BLaER1 (cell line): ENCODE results near the gene ARMC3.
"Not testable (repeated sequence)": the region's sequence is repeated elsewhere in the genome, so short reads cannot be mapped to it uniquely, and the experiment has no call there.

ENCODE experiments used
- H3K27ac ChIP-seq: shearing (Covaris generic); formaldehyde crosslinking; 2 replicates; pipeline ENCODE4 v1.8.1; 2022
- H3K27me3 ChIP-seq: shearing (Covaris generic); formaldehyde crosslinking; 2 replicates; pipeline ENCODE4 v1.8.1; 2022
- H3K36me3 ChIP-seq: shearing (Covaris generic); formaldehyde crosslinking; 2 replicates; pipeline ENCODE4 v1.8.1; 2022
- H3K4me1 ChIP-seq: shearing (Covaris generic); formaldehyde crosslinking; 2 replicates; pipeline ENCODE4 v1.8.1; 2022
- H3K4me2 ChIP-seq: shearing (Covaris generic); formaldehyde crosslinking; 2 replicates; pipeline ENCODE4 v1.8.1; 2022
- H3K4me3 ChIP-seq: shearing (Covaris generic); formaldehyde crosslinking; 2 replicates; pipeline ENCODE4 v1.8.1; 2022
- H3K9ac ChIP-seq: shearing (Covaris generic); formaldehyde crosslinking; 2 replicates; pipeline ENCODE4 v1.8.1; 2022
- H3K9me3 ChIP-seq: shearing (Covaris generic); formaldehyde crosslinking; 2 replicates; pipeline ENCODE4 v1.8.1; 2022
- H4K20me1 ChIP-seq: shearing (Covaris generic); formaldehyde crosslinking; 2 replicates; pipeline ENCODE4 v1.8.1; 2022
- Cebpa-rat ChIP-seq: shearing (Covaris generic); IDR thresholded peaks from 2 replicates; pipeline ENCODE4 v1.8.1; 2022

The ARMC3 gene

DNA sequence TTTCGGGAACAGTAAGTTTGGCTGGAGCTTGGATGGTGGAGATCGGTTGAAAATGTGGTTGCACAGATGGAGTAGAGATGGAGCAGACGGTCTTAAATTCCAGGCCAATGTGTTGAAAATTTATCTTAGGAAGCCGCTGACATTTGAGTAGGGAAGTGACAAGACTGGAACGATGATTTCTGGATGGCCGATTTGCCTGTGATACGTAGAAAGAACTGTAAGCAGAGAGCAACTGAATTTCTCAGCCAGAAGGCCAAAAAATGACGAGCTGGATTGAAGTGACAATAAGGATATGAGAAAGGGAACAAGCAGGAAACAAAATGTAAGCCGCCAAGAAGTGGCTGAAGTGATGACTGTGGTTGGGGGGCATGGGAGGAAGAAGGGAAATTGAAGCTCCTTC is 687 bp upstream of the ARMC3 start:
- Histone ChIP-seq H3K4me2 (no peak overlapping the region), H3K27ac (no peak overlapping the region), H3K9me3 (peaks cover 12% of the 10 kb centered on the region), H3K4me3 (no peak overlapping the region), H4K20me1 (no peaks in the 10 kb centered on the region), H3K4me1 (peaks cover 13% of the 10 kb centered on the region), H3K27me3 (no peaks in the 10 kb centered on the region), H3K9ac (no peak overlapping the region), H3K36me3 (no peaks in the 10 kb centered on the region)
- TF ChIP-seq Cebpa-rat, result no peak

DNA sequence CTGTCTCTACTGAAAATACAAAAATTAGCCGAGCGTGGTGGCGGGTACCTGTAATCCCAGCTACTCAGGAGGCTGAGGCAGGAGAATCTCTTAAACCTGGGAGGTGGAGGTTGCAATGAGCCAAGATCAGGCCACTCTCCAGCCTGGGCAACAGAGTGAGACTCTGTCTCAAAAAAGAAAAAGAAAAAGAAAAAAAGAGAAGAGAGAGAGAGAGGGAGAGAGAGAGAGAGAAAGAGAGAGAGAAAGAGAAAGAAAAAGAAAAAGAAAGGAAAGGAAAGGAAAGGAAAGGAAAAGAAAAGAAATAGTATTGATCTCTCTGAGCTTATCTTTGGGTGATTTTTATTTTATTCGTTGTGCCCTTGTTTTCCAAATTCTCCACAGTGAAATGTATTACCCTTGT is 1.2 kb downstream of the ARMC3 start:
- H3K4me2 ChIP-seq, H3K36me3 ChIP-seq, H3K27me3 ChIP-seq, H4K20me1 ChIP-seq, H3K9ac ChIP-seq, H3K4me3 ChIP-seq, H3K27ac ChIP-seq: not testable (repeated sequence)
- peaks cover 30% of the 10 kb centered on the region for H3K4me1 ChIP-seq
- H3K9me3 ChIP-seq, result peaks cover 12% of the 10 kb centered on the region

DNA sequence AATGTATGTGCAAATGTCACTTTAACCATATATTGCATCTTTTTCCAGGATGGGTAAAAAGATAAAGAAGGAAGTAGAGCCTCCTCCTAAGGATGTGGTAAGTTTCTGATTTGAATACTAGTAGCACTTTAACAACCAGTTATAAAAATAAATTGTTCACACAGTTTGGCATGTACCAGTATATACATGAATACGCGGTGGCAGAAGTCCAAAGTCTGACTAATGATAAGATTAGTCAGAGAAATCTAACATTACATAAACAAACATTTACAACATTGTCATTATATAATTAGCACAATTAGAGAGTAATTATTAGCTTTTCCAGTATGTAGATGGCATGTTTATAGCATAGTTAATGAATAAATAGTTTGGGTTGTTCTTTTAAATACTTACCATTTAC is 4.1 kb downstream of the ARMC3 start:
- Histone ChIP-seq H3K36me3 (no peaks in the 10 kb centered on the region), H3K4me3 (no peak overlapping the region), H3K4me2 (peak overlapping the region; percentile 72), H4K20me1 (no peaks in the 10 kb centered on the region), H3K27me3 (no peaks in the 10 kb centered on the region), H3K9me3 (peaks cover 12% of the 10 kb centered on the region), H3K9ac (no peak overlapping the region), H3K27ac (no peak overlapping the region), H3K4me1 (peaks cover 39% of the 10 kb centered on the region)
- no peak for TF ChIP-seq Cebpa-rat

DNA sequence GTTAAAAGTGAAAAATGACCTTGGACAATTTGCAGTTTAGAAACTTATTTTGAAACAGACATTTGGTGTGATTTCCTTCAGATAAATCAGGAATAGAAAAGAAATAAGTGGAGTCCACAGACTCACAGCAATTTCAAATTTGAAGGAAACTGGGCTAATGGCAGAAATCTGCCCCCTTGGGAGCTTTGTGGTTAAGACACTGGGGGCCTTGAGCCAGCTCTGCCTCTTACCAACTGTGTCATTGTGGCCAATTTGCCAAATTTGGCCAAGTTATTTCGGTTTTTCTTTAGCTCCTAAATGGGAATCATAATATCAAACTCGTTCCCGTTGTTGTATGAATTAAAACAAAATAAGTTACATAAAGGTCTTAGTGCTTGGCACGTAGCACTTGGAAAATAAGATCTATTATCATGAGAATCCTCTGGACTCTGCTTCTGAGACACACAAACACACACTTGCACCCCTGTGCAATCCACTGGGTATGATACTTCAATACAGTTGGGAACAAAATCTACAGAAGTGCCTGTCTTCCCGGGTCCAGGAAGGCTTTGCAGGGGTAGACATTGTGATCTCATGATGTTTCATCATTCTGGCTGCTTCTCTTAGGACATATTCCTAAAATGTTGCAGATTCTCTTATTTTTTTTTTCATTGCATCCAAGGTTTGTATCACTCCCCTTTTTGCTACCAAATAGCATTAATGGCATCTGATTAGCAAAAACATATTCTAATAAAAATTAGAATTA is 4.9 kb downstream of the ARMC3 start:
- no peak overlapping the region for H3K27ac ChIP-seq
- 0 out of 2 replicates have a peak overlapping the region, but pooled peaks have one; percentile 5 for H3K4me3 ChIP-seq
- H3K4me1 ChIP-seq, result peaks cover 39% of the 10 kb centered on the region
- H3K4me2 ChIP-seq, result peak overlapping the region; percentile 72
- no peaks in the 10 kb centered on the region for H3K36me3 ChIP-seq
- no peak for TF ChIP-seq Cebpa-rat
- no peak overlapping the region for H3K9ac ChIP-seq
- no peaks in the 10 kb centered on the region for H4K20me1 ChIP-seq
- peaks cover 5% of the 10 kb centered on the region for H3K9me3 ChIP-seq
- no peaks in the 10 kb centered on the region for H3K27me3 ChIP-seq

DNA sequence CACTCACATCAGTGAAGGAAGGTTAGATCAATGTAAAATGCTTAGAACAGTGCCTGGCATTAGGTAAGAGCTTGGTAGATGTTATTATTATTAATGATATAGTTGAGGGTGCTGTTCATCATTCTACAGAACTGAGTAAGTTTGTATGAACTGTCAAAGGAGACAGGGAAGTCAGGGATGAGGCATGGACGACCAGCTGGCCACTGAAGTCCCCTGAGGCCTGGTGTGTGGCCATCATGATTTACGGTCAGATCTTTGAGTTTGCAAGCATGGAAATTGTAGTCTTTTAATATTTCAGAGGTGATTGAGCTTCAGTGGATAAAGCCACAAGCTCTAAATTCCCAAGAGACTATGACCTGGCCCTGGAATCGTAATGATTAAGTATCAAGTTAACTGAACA is 6.9 kb downstream of the ARMC3 start:
- no peak for TF ChIP-seq Cebpa-rat
- Histone ChIP-seq H4K20me1 (no peaks in the 10 kb centered on the region), H3K27ac (no peak overlapping the region)

DNA sequence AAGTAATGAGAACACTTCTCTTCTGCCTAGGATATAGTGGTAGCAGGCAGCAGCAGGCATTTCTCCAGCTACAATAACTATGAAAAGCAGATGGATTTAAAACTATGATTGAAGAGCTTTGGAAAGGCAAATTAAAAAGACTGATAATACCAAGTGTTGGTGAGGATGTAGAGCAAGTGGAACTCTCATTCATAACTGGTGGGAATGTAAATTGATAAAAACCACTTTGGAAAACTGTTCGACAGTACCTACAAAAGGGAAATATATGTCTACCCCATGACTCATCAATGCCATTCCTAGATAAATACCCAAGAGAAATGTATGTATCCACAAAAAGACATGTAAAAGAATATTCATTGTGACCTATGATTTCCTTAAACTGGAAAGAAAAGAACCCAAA is 14.6 kb downstream of the ARMC3 start:
- no peaks in the 10 kb centered on the region for H4K20me1 ChIP-seq
- no peaks in the 10 kb centered on the region for H3K4me1 ChIP-seq
- no peak for TF ChIP-seq Cebpa-rat
- H3K4me2 ChIP-seq, result no peak overlapping the region
- H3K27ac ChIP-seq, result no peak overlapping the region
- H3K9ac ChIP-seq, result no peak overlapping the region
- no peaks in the 10 kb centered on the region for H3K36me3 ChIP-seq
- no peak overlapping the region for H3K4me3 ChIP-seq
- H3K27me3 ChIP-seq, result no peaks in the 10 kb centered on the region
- peaks cover 8% of the 10 kb centered on the region; the same call in 1 of the 2 replicates for H3K9me3 ChIP-seq

More for the DNA sequence above, 6.9 kb downstream of the ARMC3 start:
- Histone ChIP-seq H3K4me1 (peaks cover 39% of the 10 kb centered on the region), H3K9me3 (no peaks in the 10 kb centered on the region), H3K4me2 (peak overlapping the region; percentile 27), H3K36me3 (no peaks in the 10 kb centered on the region), H3K4me3 (no peak overlapping the region), H3K9ac (no peak overlapping the region), H3K27me3 (no peaks in the 10 kb centered on the region)

DNA sequence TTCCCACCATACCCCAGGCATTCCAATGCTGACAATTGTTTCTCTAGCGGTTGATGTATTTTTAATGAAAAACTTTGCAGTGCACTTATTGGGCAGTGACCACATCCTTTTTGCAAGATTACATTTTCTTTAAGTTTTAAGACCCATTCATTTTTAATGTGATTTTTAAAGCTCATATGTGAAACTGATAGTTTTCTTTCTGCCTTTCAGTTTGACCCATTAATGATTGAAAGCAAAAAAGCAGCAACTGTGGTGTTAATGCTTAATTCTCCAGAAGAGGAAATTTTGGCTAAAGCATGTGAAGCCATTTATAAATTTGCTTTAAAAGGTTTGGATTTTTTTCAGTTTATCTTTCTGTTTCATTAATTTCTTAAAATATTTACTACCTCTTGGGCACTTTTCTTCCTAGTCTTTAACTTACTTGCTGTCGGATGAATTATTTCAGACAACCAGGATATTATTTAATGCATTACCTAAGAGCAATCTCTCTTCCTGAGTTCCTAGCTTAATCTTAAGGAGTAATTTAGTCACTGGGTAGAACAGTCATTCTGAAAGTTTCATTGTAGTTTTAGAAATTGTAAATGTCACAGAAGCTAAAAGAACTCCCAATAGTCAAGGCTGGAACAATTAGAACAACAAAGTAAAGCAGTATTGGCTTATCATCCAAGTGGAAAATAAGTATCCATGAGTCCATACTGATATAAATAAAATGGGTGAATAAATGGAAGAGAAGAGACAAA is 18.3 kb downstream of the ARMC3 start:
- Histone ChIP-seq H3K4me3 (no peak overlapping the region), H4K20me1 (no peaks in the 10 kb centered on the region), H3K4me1 (no peaks in the 10 kb centered on the region), H3K9ac (no peak overlapping the region), H3K27ac (no peak overlapping the region), H3K36me3 (no peaks in the 10 kb centered on the region), H3K4me2 (no peak overlapping the region), H3K27me3 (no peaks in the 10 kb centered on the region), H3K9me3 (peaks cover 13% of the 10 kb centered on the region; the same call in 1 of the 2 replicates)
- TF ChIP-seq Cebpa-rat, result no peak

DNA sequence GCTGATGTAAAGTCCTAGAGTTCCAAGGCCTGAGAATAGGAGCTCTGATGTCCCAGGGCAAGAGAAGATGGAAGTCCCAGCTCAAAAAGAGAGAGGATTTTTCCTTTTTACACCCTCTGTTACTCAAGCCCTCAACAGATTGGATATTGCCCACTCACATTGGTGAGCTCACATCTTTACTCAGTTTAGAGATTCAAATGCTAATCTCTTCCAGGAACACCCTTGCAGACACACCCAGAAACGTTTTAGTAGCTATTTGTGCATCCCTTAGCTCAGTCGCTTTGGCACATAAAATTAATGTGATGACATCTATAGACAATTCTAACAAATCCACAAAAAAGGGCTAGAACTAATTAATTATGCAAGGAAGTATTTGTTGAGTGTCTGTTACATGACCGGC is 27.1 kb downstream of the ARMC3 start:
- Histone ChIP-seq H4K20me1 (no peaks in the 10 kb centered on the region), H3K27me3 (no peaks in the 10 kb centered on the region), H3K4me2 (no peak overlapping the region), H3K9me3 (no peaks in the 10 kb centered on the region), H3K36me3 (no peaks in the 10 kb centered on the region), H3K4me3 (no peak overlapping the region), H3K9ac (no peak overlapping the region), H3K27ac (no peak overlapping the region), H3K4me1 (no peaks in the 10 kb centered on the region)
- no peak for TF ChIP-seq Cebpa-rat

DNA sequence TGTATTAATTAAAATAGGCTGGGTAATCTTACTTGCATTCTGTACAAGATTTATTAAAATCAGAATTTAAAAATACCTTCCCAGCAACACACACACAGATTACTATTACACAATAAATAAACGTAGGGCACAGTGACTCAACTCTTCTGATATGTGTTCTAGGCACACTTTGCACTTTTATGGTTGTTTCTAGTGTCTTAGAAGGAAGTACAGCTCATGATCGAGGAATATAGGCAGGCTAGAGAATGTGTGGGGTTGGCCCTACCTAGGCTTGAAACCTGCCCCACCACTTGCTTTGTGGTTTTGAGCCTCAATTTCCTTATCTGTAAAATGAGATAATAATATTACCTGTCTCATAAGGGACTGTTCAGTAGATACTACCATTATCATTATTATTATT is 30.5 kb downstream of the ARMC3 start:
- Histone ChIP-seq H3K9ac (no peak overlapping the region), H3K27ac (no peak overlapping the region), H4K20me1 (no peaks in the 10 kb centered on the region), H3K9me3 (no peaks in the 10 kb centered on the region), H3K4me1 (no peaks in the 10 kb centered on the region), H3K27me3 (no peaks in the 10 kb centered on the region), H3K4me3 (no peak overlapping the region), H3K36me3 (no peaks in the 10 kb centered on the region), H3K4me2 (no peak overlapping the region)
- no peak for TF ChIP-seq Cebpa-rat

DNA sequence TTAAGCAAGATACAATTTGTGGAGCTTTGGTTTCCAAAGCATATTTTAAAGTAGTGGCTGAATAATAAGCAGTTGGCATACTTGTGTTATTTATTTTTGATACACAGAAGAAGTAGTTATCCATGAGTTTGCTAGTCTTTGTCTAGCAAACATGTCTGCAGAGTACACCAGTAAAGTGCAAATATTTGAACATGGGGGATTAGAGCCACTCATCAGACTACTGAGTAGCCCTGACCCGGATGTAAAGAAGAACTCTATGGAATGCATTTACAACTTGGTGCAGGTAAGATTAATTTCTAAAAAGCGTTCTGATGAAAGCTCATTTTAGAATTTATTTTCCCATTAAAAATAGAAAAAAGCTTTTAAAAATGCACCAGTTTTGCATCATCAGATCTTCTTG is 31.4 kb downstream of the ARMC3 start:
- no peak overlapping the region for H3K27ac ChIP-seq
- H3K4me3 ChIP-seq, result no peak overlapping the region
- no peak overlapping the region for H3K9ac ChIP-seq
- no peaks in the 10 kb centered on the region for H3K27me3 ChIP-seq
- no peaks in the 10 kb centered on the region for H3K4me1 ChIP-seq
- H3K36me3 ChIP-seq, result no peaks in the 10 kb centered on the region
- H4K20me1 ChIP-seq, result no peaks in the 10 kb centered on the region
- H3K4me2 ChIP-seq, result no peak overlapping the region
- no peak for TF ChIP-seq Cebpa-rat
- H3K9me3 ChIP-seq, result no peaks in the 10 kb centered on the region
